SH-SY5Y (cell line): ENCODE data around the gene DDX59.

Experiments
- GATA2 ChIP-seq: IDR thresholded peaks from 2 replicates; pipeline ENCODE4 v1.6.1; 2011; ENCODE audit warnings: mild to moderate bottlenecking, low read depth, low read length
- GATA3 ChIP-seq: IDR thresholded peaks from 2 replicates; pipeline ENCODE4 v1.6.1; 2011; ENCODE audit warnings: low read depth, mild to moderate bottlenecking, low read length, moderate library complexity

The DDX59 gene

DNA sequence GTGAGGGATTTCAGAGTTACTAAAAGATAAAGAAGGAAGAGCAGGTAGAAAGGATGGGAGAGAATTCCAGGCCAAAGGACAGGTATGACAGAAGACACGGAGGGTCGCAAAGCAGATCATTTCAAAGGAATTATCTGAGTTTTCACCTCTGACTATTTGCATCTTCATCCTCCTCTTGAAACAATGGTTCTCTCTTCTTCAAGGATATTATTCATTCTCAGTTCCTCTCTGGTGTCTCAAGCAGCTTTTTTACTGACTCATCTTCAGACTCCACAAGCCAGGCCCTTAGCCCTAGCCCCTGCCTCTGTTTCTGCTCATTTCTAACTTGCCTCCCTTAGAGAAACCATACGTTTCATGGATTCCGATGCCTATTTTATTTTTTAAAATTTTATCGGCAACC, 15.0 kb downstream of the DDX59 start:
- TF ChIP-seq GATA2 (no peak), GATA3 (no peak)

DNA sequence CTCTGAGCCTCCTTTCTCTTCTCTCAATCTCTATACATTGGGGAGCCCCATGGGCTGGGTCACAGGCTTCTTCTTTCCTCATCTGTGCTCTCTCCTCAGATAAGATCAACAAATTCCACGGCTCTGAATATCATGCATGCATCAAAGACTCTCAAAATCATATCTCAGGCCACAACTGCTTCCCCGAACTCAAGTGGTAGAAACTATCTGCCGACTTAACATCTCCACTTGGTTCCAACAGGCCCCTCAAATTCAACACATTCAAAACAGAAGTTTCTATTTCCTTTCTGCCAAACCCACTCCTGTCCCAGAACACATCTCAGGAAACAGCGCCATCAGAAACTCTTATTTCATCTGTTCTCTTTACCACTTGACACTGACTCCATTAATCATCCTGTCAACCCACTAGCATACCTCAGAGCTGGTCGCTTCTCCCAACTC, 16.7 kb downstream of the DDX59 start:
- TF ChIP-seq GATA2 (no peak), GATA3 (no peak)

DNA sequence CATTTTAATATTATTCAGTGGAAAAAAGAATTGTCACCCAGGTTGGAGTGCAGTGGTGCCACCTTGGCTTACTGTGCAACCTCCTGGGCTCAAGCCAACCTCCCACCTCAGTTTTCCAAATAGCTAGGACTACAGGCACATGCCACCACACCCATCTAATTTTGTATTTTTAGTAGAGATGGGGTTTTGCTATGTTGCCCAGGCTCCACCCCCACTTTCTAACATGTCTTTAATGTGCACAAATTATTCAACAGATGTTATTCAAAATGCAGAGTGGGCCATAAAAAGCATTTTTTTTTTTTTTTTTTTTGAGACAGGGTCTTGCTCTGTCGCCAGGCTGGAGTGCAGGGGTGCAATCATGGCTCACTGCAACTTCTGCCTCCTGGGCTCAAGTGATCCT, 17.3 kb downstream of the DDX59 start:
- TF ChIP-seq GATA3 (no peak), GATA2 (no peak)

DNA sequence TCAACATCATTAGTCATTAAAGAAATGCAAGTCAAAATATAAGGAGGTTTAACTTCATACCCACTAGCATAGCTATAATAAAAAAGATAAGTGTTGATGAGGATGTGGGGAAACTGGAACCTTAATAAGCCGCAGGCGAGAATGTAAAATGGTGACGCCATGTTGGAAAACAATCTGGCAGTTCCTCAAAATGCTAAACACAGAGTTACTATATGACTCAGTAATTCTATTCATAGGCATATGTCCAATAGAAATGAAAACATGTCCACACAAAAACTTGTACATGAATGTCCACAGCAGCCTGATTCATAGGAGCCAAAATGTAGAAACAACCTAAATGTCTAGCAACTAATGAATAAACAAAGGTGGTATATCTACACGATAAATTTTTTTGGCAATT, 23.2 kb downstream of the DDX59 start:
- TF ChIP-seq GATA3 (no peak), GATA2 (no peak)

DNA sequence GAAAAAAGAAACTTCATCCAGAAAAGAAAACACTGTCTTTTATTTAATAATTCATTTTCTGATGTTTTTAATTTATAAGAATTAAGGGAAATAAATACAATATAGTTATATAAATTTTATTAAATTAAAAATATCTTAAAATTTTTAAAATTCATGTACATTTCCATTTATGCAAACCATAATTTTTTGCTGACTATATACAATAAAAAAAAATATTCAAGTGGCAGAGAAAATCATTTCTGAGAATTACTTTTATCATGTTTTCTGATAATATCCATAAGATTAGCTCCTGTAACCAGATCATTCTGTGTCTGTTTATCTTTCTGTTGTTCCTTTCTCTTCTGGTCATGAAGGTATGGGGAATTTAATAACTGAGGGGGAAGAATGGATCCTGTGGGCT, 25.7 kb downstream of the DDX59 start:
- no peak for TF ChIP-seq GATA3

DNA sequence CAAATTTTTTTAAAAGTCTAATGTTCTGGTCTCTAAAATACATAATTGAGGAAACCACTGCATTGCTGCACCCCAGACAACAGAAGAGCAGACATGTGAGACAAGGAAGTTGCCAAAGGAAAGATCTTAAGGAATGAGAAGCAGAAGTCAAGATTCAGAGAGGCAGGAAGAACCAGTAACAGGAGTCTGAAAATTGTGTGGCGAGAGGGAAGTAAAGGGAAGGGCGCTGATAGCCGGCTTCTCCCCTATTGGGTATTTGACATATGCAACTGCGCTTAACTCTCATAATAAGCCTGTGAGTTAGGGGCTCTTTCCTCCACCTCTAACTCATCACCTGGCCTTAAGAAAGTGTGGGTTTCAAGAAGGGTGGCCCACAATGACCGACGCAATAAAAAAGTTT, 27.2 kb downstream of the DDX59 start:
- TF ChIP-seq GATA3 (no peak), GATA2 (no peak)

DNA sequence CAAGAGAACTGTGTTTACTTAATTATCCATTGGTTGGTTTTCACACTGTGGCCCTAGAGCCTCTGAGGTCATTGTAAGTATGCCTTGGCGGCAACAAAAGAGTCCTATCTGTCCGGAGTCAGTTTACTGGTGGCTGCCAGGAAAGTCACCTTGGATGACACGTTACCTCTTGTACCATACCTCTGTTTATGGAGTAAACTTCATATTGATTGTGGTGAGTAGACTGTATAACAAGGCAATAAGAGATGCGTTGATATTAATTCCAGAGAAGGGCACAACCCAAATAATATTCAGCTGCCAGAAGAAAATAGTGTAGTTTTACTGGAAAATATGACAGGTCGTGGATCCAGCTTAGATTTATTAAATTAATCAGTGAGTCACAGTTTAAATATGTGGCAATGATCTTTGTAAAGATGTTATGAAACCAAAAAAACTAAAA, 28.7 kb downstream of the DDX59 start:
- TF ChIP-seq GATA3 = no peak
- no peak for TF ChIP-seq GATA2

DNA sequence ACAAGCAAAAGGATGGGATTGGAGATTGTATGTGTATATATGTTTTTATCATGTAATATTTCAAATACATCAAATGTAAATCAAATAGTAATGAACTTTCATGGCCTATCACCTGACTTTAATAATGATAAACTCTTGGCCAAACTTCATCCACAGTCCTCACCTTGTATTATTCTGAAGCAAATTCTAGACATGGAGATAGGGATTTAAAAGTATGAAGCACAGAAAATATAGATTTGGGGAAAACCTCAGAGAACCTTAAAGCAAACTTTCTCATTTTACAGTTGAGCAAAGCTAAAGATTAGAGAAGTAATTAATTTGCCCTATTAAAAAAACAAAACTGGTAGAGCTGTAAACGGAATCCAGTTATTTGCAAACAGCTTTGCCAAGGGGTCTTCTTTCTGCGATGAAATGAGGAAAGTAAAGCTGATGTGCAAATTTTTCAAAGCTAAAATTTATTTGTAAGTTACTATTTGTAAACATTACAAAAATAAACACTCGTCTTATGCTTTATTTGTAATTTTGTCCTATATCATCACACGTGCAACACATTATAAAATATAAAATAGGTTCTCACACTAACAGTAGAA, 29.2 kb downstream of the DDX59 start:
- TF ChIP-seq GATA2 = no peak

DNA sequence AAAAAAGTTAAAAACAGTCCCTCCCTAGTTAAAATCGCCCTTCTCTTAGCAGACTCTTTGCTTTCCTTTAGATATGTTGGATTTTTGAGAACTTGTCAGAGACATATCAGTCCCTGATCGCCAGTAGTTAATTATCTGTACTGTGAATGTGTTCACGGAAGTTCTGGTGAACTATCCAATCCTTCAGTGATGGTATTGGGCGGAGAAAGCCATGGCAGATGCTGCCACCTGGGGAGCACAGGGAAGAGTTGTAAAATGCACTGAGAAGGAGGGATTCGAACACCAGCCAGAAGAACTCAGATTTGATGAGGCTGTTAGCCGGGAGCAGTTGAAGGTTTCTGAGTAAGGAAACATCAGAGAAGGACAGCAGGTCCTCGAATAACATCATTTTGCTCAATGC, 31.6 kb downstream of the DDX59 start:
- TF ChIP-seq GATA2 = no peak
- no peak for TF ChIP-seq GATA3

DNA sequence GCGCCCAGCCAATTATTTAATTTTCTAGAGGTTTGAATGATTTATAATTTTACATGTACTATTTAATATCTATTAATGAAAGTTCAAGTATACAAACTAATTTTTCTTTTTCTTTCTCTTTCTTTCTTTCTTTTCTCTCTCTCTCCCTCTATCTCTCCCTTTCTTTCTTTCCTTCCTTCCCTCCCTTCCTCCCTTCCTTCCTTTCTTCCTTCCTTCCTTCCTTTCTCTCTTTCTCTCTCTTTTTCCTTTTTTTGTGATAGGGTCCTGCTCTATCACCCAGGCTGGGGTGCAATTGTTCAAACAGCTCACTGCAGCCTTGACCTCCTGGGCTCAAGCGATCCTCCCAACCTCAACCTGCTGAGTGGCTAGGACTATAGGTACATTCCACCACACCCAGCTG, 33.0 kb downstream of the DDX59 start:
- TF ChIP-seq GATA2 = no peak
- no peak for TF ChIP-seq GATA3

DNA sequence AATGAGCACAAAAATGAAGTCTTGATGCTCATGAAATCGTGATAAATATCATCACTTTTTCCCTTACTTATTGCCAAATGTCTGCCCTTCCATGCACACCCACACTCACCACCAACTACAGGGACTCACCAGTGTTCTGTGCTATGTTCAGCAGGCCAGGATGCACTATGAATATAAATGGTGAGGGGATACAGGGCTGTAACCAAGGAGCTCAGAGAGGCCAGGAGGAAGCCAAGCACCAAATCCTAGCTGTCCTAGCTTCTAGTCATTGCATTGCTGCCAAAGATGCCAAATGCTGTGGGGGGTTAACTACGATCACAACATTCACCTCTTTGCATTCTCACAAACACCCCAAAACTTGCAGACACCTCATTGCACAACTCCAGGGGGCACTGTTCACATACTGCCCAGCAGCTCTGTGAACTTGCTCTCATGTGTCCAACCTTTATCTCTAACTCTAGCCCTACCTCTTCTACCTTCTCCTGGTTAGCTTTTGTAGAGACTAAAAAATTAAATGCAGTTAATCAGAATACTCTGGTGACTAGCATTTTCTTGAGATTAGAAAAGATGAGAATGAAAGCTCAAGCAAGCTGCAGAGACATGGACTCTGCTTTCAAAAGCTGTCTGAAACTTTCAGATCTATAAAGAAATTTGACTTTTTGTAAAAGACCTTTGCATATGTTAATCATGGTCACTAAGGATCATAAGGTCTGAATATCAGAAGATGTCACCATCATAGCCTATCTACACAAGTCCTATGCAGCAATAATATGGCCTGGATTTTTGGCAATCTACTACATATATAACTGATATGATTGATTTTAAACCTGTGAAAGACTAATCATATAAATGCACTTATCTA, 35.2 kb downstream of the DDX59 start:
- no peak for TF ChIP-seq GATA3
- TF ChIP-seq GATA2 = no peak

DNA sequence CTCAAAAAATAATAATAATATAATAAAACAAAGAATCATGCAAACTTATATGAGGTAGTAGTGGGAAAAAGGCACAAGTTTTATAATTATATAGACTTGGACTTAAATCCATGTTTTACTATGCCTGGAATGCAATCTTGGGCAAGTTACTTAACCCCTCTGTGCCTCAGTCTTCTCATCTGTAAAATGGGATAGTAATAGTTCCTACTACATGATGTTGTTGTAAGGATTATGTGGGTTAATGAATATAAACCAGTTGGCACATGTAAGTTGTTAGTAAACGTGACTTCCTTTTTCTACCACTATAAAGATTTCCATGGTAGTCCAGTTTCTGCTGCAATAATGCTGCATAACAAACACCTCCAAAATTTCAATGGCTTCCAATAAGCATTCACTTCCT, 38.3 kb downstream of the DDX59 start:
- TF ChIP-seq GATA2 = no peak
- TF ChIP-seq GATA3 = no peak

DNA sequence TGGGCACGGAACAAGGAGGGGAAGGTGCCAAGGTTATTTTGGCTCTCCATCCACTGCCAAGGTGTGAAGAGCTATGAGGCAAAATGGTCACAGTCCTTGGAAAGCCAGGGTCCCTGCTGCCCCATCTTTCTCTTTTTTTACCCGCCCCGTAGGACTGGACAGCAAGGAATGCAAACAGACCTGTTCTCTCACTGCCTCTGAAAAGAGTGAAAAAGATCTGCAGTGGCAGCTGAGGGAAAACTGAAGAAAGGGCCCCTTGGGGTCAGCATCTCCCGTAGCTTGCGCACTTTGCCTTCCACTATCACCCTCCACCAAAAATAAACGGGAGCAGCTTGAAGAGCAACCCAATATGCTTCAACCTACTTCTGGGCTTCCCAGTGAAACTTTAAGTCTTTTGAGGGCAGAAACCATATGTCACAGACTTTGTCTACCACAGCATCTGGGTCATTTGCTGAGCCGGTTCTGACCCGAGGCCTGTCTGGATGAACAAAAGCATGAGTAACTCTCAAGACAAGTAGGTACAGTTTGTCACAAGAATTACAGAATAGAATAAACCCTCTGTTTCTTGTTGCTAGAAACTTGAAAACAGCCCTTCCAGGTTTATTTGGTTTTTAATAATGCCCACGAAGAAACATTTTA, 39.7 kb downstream of the DDX59 start:
- TF ChIP-seq GATA2 = no peak
- no peak for TF ChIP-seq GATA3

DNA sequence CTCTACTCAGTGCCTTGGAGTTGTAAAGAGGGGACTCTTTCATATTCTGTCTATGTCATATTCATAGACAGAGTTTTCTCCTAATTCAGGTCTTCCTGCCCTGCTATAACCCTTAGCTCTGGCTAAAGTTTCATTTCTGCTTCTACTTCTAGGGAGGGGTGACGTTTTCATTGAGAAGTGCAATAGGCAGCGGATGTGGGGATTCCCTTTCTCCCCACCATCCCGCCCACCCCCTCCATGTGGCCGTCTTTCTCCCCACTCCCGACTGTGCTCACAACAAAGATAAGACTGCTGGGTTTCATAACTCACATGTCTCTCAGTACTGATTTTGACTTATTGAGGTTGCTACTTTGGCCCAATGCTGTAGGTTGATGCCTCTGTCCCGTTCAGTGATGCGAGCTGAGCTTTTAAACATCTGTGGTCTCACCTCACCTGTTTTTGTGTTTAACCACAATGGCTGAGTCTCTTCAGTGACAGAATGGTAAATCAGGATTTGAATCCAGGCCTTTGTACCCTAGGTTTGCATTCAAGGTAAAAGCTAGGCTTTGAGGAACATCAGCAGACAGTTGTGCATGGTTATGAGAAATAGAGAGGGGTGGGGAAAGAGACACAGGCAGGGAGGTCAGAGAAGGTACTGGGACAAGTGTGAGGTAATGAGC, 41.4 kb downstream of the DDX59 start:
- TF ChIP-seq GATA2 (no peak), GATA3 (no peak)
